ENCODE data around the gene DNAJC6. TPM values are rescaled to one million over a fixed set of nuclear protein-coding genes. Genes with fewer than 3 reads are reported as not detected.
A peak's percentile ranks its signal among the peaks of the same experiment; 100 is the strongest.

Gene DNAJC6
- polyA plus RNA-seq, 1 of the 3 experiments (the other 2 are of a cell fraction), result 1.9 TPM

- TF ChIP-seq GATA2 (CRISPR knock-in tag; IDR thresholded peaks at IDR 0.05), result no peak
- 0 out of 2 replicates have a peak, but pooled peaks have one; percentile 50 for TF ChIP-seq SIN3A (IDR thresholded peaks at IDR 0.05; ENCODE audit: borderline replicate concordance, low read depth, low read length)
- no peak for TF ChIP-seq RCOR1 (IDR thresholded peaks at IDR 0.05; ENCODE audit: low read length)
- no peak for TF ChIP-seq FOSL2 (IDR thresholded peaks at IDR 0.05; ENCODE audit: borderline replicate concordance, low read depth)
- no peak for TF ChIP-seq PBX3 (IDR thresholded peaks at IDR 0.05)
- no peak for TF ChIP-seq EP300 (IDR thresholded peaks at IDR 0.05; ENCODE audit: borderline replicate concordance in 1 of 2, low read depth in 1 of 2, low read length in 1 of 2)
- TF ChIP-seq IRF3 (IDR thresholded peaks at IDR 0.05; ENCODE audit: low read depth, low read length), result no peak
- no peak for TF ChIP-seq SMC3 (IDR thresholded peaks at IDR 0.05; ENCODE audit: low read depth, low read length)
Observed at GRCh38 chr1:65265651-65266351, 43.5 kb upstream of the DNAJC6 start (continued).

- peak overlapping the region; percentile 80; the same call in 1 of the 2 replicates for H3K4me2 ChIP-seq
- no peak for TF ChIP-seq TCF12 (IDR thresholded peaks at IDR 0.05)
- TF ChIP-seq REST (IDR thresholded peaks at IDR 0.05; ENCODE audit: low read depth, low read length), result no peak
- TF ChIP-seq CHD2 (IDR thresholded peaks at IDR 0.05; ENCODE audit: low read length, partially characterized antibody), result no peak
- no peak for TF ChIP-seq ELF1 (IDR thresholded peaks at IDR 0.05)
- no peak for TF ChIP-seq EZH2phosphoT487 (IDR thresholded peaks at IDR 0.05; ENCODE audit: borderline replicate concordance, low read depth)
- no peak for TF ChIP-seq RAD21 (IDR thresholded peaks at IDR 0.05; ENCODE audit: low read length)
- no peak for TF ChIP-seq SMC3 (IDR thresholded peaks at IDR 0.05; ENCODE audit: low read depth, low read length)
- no peak for TF ChIP-seq EP300 (IDR thresholded peaks at IDR 0.05; ENCODE audit: borderline replicate concordance in 1 of 2, low read depth in 1 of 2, low read length in 1 of 2)
- TF ChIP-seq TAF1 (IDR thresholded peaks at IDR 0.05; ENCODE audit: borderline replicate concordance, low read depth, low read length), result no peak
- TF ChIP-seq JUND (IDR thresholded peaks at IDR 0.05), result no peak
- no peak for TF ChIP-seq YY1 (IDR thresholded peaks at IDR 0.05; ENCODE audit: low read depth)
- no peak for TF ChIP-seq PBX3 (IDR thresholded peaks at IDR 0.05)
- no peak for TF ChIP-seq FOSL2 (IDR thresholded peaks at IDR 0.05; ENCODE audit: borderline replicate concordance, low read depth)
- no peak for TF ChIP-seq RFX5 (IDR thresholded peaks at IDR 0.05; ENCODE audit: low read length)
- TF ChIP-seq IRF3 (IDR thresholded peaks at IDR 0.05; ENCODE audit: low read depth, low read length), result no peak
- TF ChIP-seq TEAD4 (IDR thresholded peaks at IDR 0.05; ENCODE audit: borderline replicate concordance, insufficient read depth), result no peak
- no peak for TF ChIP-seq SIN3A (IDR thresholded peaks at IDR 0.05; ENCODE audit: borderline replicate concordance, low read depth, low read length)
- peak overlapping the region in 1 of 2 experiments; percentile 81; a peak in 1 of 4 replicates for H3K27ac ChIP-seq (ENCODE audit: low read depth in 2 of 2, low read length in 1 of 2)
- WGBS (ENCODE audit: low lambda C conversion rate), result 13% methylated on average over 1 of the region's 1 CpG
- peaks cover 5% of the 10 kb centered on the region in 2 experiments; a peak in 2 of 4 replicates for H3K4me1 ChIP-seq (ENCODE audit: control insufficient read depth in 1 of 2, insufficient read depth in 2 of 2, low read depth in 1 of 2, low read length in 1 of 2)
- no peaks in the 10 kb centered on the region for H3F3A ChIP-seq (replicated peaks; ENCODE audit: insufficient read depth)
- no peaks in the 10 kb centered on the region for H3K79me2 ChIP-seq (ENCODE audit: insufficient read depth)
- no peak overlapping the region for H2AFZ ChIP-seq (ENCODE audit: low read depth)
- H3K36me3 ChIP-seq (replicated peaks in 1 of 2; ENCODE audit: control insufficient read depth in 1 of 2, insufficient read depth in 2 of 2, low read length in 1 of 2), result no peaks in the 10 kb centered on the region
- H3K9me3 ChIP-seq, result no peaks in the 10 kb centered on the region
- CTCF ChIA-PET, result interaction anchor here (0.6 to 3.0 kb wide), 9 partner anchors 10 to 421 kb away, joined by 3 to 24 read pairs (median 3); partner anchors contain the start of gene DNAJC6
- H3K9ac ChIP-seq, result no peak overlapping the region
- no peaks in the 10 kb centered on the region for H4K20me1 ChIP-seq (ENCODE audit: insufficient read depth)
- no peaks in the 10 kb centered on the region for H3K9me2 ChIP-seq
- no peak for DNase-seq
- POLR2A ChIA-PET, result interaction anchor here (0.6 to 2.0 kb wide), 6 partner anchors 11 to 154 kb away, joined by 3 to 9 read pairs (median 4); partner anchors contain the start of genes DNAJC6, LEPR and LEPROT
- no peak overlapping the region; a peak in 1 of 4 replicates for H3K4me3 ChIP-seq (ENCODE audit: low read depth in 2 of 2, low read length in 1 of 2)
- no peaks in the 10 kb centered on the region for H3K27me3 ChIP-seq (ENCODE audit: insufficient read depth)
Observed at GRCh38 chr1:65266476-65266875, 42.9 kb upstream of the DNAJC6 start.
